GM21515 (cell line): ENCODE data around the gene RBM47.
A peak's percentile ranks its signal among the peaks of the same experiment; 100 is the strongest.
"Not testable (repeated sequence)": the region's sequence is repeated elsewhere in the genome, so short reads cannot be mapped to it uniquely, and the experiment has no call there.

Source experiments
- ATAC-seq: cut with Tn5 transposase; IDR thresholded peaks from one replicate; pipeline ENCODE4 v1.9.1; 2021; ENCODE audit not compliant: unreplicated experiment

Gene RBM47

DNA sequence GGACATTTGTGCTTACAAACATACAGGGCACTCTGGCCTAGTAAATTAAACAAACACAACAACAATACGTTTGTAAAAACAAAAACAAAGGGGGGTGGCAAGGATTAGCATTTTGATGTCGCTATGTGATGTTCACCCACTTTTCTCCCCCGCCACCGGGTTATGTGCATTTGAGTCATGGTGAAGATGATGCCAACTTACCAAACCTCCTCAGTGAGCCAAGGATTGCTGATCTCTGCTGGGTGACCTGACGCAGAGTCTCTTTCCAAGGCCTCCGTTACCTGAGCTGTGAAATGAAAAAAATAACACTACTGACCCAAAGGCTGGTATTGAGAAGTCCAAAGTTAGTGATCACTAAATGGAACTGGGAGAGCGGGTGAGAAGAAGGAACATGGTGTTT is 85.4 kb downstream of the RBM47 start:
- ATAC-seq = no peak

DNA sequence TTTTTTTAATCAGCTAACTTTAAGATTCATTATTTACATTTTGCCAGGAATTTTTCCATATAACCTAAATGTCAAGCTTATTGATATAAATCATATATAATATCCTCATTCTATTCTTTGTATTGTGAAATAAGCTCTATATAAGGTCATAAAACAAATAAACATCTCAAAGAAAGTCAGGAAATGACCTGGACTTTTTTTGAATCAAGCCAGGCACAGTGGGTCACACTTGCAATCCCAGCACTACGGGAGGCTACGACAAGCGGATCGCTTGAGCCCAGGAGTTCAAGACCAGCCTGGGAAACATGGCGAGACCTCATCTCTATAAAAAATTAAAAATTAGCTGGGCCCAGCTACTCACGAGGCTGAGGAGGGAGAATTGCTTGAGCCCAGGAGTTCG is 88.9 kb downstream of the RBM47 start:
- no peak for ATAC-seq

DNA sequence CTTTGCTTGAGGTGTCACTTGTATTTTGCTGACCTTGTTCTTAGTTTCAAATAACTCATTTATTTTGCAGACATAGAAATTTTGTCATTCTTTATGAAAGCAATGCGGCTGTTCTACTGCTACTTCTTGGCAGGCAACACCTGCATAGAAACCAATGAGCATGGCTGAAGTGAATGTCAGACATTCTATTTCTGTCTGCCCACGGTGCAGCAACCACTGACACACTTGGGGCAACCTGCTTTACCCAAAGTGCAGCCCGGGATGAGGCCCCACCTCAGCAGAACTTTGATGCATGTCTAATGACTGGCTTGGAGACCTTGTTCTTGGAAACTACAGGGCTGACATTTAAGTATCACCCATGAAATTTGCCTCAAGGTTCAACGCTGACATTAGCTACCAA is 93.6 kb downstream of the RBM47 start:
- no peak for ATAC-seq

DNA sequence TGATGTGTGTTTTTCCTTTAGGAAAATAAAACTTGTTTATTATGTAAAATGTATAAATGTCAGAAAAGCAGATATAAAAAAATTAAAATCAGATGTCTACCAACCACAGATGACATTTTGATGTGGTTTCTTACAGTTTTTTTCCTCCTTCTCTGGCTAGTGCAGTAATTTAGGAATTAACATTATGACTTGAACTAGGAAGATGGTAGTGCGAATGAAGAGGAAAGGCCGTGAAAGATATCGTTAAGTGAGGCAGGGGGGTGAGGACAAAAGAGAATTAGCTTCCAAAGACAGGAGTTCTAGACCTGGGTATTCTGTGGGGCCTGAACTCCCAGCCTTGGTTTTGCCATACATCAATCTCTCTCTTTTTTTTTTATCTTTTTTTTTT is 98.0 kb downstream of the RBM47 start:
- no peak for ATAC-seq

DNA sequence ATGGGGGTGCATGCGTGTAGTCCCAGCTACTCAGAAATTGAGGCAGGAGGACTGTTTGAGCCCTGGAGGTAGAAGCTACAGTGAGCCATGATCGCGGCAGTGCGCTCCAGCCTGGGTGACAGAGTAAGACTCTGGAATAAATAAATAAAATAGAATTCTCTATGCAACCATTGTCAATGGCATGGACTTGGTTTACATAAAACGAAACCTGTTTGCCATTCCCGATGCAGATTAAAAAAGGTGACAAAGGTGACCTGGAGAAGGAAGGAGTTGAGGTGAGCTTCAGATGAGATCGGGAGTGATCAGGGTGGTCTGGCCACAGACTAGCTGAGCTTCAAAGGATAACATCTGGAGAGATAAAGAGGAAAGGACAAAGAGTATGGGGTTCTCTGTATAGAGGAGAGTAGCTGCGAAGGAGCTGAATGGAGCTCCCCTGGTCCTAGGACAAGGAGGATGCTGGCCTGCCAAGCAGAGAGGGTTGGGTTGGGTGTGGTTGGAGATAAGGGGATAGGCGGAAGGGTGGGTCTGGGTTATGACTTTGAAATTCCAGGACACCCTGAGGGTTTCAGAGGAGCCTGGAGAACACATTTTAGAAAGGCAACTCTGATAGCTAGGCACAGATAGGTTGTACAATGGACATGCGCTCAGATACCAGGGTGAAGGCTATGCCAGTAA is 98.6 kb downstream of the RBM47 start:
- no peak for ATAC-seq

DNA sequence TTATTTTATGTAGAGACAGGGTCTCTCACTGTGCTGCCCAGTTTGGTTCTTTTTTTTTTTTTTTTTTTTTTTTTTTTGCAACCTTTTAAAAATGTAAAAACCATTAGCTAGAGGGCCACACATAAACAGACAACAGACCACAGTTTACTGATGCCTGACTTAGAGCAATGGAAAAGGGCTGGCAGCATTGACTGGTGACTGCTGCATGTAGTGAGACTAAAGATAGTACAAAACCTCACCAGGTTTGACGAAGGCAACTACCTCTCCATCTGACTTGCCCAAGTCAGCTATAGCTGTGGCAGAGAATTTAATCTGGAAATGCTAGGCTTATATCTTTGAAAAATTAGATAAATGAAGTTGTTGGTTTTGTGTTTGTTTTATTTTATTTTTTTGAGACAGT is 102.9 kb downstream of the RBM47 start:
- no peak for ATAC-seq

DNA sequence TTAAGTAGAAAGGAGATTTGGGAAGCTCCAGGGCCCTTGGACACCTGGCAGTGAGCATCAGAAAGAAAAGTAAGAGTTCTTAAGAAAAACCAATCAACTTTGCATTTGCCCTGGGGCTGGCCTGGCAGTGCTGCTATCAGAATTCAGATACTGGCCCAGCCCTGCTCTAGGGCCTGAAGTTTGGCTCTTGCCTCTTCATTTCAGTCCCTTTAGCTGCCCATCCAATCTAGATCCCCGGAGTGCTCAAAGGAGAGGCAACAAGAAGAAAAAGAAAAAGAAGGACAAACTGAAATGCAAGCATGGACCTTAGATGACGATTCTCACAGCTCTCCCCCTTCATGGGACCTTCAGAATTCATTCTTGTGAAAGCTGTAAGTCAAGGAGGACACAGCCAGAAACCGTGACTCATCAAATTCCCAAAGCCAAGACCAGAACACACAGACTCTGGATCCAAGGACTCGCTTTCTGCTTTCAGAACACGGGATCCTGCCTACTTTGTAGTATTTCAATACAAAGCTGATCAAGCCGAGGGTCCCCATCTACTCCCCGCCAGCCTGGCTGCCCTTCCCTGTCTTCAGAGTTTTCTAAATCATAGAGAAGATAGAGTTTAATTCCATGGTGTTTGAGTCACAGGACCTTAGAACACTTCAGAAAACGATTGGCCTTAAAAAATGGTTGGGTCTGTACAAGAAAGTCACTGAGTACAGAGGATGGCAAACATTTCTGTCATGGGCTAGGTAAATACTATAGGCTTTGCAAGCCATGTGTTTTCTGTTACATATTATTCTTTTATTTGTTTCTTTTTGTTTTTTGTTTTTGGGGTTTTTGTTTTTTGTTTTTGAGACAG is 103.7 kb downstream of the RBM47 start:
- no peak for ATAC-seq

DNA sequence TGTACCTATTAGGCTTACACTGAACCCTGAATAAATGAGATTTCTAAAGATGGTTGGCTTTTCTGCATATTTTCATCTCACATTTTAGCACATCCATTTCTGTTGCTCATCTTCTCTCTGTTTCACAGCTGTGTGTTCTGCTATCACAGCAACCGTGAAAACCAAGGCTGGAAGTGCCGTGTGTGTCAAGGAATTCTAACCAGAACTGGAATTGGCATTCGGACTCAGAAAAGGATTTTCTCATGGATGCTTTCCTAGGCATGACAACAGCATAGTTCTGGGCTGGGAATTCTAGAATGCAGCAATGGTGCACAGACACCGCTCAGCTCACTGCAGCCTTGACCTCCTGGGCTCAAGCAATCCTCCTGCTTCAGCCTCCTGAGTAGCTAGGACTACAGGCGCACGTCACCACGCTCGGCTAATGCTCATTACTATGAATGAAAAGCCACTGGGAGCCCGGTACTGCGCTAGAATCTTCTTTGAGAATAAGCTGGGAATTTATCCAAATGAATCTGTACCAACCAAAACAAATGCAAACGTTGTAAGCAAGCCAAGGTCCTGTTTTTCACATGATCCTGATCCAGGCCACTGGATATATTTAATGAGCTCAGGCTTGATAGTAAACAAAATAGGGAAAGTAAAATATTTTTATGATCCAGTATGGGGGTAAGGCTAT is 105.2 kb downstream of the RBM47 start:
- no peak for ATAC-seq

DNA sequence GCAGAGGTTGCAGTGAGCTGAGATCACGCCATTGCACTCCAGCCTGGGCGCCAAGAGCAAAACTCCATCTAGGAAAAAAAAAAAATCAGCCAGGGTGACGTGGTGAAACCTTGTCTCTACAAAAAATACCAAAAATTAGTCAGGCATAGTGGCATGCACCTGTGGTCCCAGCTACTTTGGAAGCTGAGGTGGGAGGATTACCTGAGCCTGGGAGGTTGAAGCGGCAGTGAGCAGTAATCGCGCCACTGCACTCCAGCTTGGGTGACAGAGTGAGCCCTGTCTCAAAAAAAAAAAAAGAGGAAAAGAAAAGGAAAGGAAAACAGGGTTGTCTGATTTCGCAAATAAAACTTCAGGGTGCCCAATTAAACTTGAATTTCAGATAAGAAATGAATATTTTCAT is 106.1 kb downstream of the RBM47 start:
- no peak for ATAC-seq

DNA sequence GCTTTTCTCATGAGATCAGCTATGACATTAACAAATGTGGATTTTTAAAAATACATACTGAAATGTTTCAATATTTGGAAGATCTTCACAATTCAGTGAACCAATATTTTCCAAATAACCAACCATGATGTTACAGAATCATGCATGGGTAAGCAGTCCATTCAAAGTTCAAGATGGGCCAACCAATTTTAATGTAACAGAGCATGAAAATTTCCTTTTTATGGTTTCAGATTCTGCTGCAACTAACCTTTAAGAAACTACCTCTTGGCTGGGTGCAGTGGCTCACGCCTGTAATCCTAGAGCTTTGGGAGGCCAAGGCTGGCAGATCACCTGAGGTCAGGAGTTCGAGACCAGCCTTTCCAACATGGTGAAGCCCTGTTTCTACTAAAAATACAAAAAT is 107.7 kb downstream of the RBM47 start:
- ATAC-seq = no peak

DNA sequence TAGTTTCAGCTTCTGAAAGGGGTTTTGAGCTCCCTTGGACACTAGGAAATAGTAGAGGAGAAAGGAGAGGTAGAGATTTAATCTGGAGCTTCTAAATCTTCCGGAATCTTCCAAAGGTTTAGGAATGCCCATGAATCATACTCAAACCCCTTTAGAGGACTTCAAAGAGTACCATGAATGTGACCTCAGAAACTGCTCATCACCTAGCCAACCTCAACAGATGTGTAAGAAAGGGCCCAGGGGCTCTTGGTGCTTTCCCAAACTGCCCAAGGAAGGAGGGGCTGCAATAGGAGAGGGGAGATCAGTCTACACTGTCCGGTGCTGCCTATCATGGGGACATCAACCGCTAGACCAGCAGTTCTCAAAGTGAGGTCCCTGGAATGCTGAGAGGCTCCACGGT is 109.1 kb downstream of the RBM47 start:
- no peak for ATAC-seq

DNA sequence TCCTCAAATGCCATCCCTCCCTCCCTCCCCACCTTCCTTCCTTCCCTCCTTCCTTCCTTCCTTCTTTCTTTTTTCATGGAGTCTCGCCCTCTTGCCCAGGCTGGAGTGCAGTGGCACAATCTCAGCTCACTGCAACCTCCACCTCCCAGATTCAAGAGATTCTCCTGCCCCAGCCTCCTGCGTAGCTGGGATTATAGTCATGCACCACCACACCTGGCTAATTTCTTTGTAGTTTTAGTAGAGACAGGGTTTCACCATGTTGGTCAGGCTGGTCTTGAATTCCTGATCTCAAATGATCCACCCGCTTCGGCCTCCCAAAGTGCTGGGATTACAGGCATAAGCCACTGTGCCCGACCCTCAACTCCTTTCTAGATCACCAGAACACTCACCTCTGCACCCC is 112.6 kb downstream of the RBM47 start:
- not testable (repeated sequence) for ATAC-seq

DNA sequence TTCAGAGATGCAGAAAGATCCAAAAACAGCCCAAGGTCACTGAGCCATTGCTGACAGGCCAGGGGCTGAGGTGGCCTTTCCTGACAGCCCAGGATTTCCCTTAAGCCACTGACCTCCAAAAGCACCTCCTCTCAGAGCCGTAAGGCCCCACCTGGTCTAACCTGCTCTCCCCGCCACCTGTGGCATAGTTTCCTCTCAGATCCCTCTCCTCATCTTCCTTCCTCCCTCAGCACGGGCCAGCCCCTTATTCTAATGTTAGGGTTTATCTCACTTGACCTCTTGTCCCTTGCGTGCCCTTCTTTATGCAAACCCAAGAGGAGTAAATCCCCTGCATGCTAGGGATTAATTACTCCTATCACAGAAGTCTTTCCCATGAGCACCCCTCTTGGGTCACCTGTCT is 113.0 kb downstream of the RBM47 start:
- peak; percentile 34 for ATAC-seq

DNA sequence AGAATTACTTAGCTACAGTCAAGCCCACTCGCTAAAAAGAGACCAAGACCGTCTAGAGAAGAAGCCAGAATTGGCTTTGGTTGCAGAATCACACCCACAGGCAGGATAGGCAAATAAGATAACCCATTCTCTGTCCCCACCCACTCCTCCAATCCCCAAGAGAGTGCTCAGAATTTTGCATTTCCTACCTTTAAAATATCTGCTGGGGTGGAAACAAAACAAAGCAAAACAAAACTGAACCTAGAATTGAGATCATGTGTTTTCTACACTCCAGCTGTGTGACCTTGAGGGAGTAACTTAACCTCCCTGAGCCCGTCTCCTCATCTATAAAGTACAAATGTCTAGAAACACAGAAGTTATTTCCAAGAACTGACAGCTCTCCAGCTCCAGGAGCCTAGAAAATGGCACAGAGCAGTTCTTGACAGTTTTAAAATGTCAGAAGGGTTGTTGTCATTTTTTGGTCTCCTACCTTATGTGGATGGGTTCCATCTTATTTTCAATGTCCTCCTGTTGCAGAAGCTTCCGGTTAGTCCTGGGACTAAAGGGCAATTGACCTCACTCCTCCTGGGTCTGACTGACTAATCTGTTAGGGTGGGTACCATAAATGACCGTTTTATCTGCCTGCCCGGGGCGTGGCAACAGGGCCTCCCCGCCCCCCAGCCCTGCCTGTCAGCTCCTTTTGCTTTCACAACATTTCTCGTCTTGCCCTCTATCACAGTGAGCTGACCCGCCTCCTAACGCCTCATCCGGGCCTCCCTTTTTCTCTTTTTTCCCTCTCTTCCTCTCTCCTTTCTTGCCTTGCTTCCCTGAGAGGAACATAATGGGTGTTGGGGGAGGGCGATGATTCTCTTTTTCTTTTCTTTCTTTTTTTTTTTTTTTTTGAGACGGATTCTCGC is 114.0 kb downstream of the RBM47 start:
- peak; percentile 85 for ATAC-seq

DNA sequence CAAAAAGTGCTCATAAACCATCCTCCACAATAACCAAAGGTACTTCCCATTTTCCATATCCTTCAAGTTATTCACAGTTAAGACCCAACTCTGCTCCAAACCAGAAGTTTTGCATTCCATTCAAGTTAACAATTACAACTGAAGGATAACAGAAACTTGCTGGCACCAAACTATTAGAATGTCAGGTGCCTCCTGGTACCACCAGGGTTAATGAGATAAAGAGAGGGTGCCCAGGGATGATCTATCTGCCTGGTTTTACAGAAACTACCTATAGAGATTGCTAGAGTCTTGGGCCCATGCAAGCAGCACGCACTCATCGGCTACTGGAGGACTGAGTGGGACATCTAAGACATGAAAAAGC is 114.6 kb downstream of the RBM47 start:
- no peak for ATAC-seq

DNA sequence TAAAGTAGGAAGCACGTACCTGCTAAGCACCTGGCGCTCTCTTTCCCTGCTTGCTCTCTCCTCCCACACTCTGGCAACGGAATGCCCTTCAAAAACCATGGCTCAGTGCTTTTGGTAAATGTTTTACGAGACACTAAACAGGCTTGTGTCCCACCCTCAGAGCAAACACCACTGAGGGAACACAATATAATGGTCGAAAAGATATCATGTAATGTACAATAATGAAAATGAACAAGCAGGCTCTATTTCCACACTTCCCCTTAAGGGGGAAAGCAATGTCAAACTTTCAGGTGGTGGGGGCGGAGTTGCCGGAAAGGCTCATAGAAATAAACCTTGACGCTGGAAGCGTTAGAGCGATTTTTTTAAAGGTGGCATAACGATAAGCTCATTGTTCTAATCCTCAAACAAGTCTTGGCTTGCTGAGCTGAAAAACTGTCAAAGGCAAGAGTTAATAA is 115.1 kb downstream of the RBM47 start:
- ATAC-seq = no peak

DNA sequence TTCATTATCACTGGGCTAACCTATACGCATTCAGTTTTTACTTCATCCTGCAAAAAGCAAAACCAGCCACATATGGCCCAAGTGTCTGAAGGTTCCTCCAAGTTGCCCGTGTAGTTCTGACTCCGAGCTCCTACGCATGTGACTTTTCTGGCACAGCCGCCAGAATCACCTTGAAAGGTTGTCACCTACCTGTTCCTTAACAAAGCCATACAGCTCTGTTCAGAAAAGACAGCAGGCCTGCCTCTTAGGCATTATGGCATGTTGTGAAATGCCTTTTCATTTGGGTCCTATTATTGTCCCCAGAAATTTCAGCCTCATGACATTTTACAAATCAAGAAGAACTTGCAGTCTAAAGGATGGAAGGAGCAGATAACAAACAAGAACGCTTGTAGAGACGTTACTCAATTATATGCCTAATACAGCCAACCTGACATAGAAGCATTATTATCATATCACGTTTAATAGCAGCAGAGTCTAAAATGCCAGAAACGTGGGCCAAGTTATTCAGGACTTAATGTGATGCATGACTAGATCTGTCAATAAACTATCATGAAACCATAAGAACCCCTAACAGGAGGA is 118.5 kb downstream of the RBM47 start:
- no peak for ATAC-seq

DNA sequence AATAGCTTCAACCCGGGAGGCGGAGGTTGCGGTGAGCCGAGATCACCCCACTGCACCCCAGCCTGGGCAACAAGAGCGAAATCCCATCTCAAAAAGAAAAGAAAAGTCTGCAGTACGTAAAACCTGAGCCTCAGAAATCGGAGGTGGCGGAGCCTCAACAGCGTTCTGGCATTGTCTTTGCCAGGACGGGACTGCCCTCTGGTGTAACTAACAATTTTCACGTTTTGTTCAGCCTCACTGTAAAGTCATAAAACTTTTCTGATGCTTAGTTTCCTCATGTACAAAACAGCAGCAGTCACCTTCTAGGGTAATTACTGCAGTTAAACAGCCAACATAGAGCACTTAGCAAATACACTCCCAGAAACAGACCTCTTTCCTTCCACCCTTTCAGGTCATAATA is 121.7 kb downstream of the RBM47 start:
- no peak for ATAC-seq

DNA sequence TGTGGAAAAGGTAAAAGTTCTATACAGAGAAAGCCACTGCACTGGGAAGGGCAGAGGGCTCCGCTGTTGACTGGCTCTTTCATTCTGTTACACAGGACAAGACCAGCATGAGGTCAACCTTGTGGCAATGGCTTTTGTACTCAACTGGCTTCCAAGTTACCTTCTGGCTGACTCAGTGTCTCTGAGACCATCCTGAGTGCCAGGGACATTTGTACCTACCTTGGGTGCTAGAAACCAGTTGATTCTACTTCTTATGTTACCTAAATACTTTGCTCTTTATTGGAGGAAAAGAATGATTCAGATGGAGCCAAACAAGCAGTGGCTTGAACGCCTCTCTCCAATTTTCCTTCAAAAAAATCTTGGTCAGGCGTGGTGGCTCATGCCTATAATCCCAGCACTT is 123.2 kb downstream of the RBM47 start:
- no peak for ATAC-seq

DNA sequence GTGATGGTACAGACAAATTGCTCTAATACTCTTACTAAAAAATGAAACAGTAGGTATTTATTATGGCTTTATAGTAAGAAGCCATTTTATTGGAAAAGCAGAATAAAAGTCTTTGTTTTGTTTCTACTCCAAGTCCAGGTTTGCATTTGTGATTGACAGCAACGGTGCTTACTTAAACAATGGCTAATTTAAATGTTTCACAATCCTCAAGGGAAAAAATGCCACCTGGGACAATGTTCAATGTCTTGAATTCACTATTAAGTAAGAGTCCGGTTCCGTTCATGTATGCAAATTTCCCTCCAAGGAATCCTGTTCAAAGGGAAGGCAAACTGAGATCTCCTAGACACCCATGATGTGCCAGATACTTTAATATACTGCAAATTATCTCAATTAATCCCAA is 123.6 kb downstream of the RBM47 start:
- no peak for ATAC-seq

DNA sequence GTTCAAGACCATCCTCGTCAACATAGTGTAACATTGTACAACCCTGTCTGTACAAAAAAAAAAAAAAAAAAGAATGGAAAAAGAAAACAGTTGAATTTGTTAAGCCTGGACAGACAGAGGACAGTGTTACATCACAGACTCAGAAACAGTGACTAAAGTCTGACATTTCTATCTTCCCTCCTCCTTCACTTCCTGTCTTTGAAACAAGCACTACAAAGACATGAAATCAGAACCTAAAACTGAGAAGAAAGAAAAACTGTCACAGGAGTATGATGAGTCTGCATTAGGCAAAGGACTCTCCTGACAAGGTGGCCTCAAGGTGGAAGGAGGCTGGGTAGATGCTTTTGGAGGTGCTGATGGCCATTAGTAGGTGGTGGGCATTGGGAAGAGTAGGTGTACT is 126.7 kb downstream of the RBM47 start:
- ATAC-seq = no peak
